SKM-1 treated with dmso at 0.1 percent for 144 hours (cell line): Measurements from ENCODE around the gene FLVCR1.

ENCODE experiments used
- DNase-seq: peaks from one replicate; lab custom pipeline; 2025; ENCODE audit not compliant: unreplicated experiment; lab: John Stamatoyannopoulos, UW

Gene FLVCR1

GRCh38 chr1:212915245-212916091 is 57.4 kb downstream of the FLVCR1 start:
- no peak for DNase-seq

GRCh38 chr1:212916481-212917133 is 58.5 kb downstream of the FLVCR1 start:
- DNase-seq = no peak

GRCh38 chr1:212917134-212917485 is 59.0 kb downstream of the FLVCR1 start:
- no peak for DNase-seq

DNA sequence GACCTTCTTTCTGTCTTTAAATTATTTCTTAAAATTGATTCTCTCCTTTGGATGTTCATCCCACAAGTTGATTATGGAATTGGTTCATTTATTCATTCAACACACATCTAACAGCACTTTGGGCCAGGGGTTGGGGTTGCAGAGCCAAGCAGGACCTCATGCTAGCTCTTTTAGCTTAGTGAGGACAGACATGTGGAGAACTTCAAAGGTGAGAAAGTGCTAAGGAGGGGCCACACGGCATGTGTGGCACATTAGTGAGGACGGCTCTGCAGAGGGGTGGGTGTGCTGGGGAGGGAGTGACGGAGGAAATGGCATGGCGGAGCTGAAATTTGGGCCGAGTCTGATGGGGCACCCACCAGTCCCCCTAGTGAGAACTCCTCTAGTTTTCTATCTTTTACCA is 59.8 kb downstream of the FLVCR1 start:
- DNase-seq = no peak

GRCh38 chr1:212918824-212919223 is 60.7 kb downstream of the FLVCR1 start:
- DNase-seq = no peak

DNA sequence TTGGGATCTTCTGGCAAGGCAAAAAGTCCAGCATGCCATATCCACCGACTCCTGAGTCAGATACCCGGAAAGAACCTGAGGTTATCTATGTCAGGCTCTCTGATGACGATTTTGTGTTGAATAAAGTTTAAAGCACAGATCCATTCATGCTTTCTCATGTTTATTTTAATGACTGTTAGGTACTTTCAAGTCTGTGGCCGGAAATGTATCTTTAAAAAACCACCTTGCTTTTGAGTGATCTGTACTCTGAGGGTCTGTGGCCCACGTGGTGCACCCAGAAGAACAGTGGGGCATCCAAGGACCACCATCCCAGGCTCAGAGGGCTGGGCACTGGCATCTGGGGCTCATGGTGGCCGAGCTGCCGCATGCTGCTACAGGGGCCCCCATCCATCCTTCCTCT is 62.2 kb downstream of the FLVCR1 start:
- DNase-seq = no peak

DNA sequence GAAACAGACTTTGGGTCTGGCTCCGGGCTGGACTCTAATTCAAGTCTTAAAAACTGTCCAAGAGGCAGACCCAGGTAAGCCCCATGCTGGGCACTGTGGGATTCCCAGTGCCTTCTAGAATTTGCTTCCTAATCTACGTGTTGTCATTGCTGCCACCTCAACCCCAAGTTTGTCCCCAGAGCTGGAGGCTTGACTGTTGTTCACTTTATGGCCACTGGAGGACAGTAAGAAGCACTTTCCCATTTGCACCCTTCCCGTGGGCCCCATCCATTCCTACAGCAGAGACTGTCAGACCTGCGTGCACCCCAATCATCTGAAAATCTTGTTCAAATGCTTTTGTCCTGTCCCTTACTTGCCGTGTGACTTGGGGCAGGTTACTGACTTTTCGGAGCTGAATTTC is 62.8 kb downstream of the FLVCR1 start:
- peak; percentile 24 for DNase-seq

- no peak for DNase-seq
Observed at GRCh38 chr1:212922016-212922415, 63.9 kb downstream of the FLVCR1 start.

GRCh38 chr1:212926372-212926771 is 68.3 kb downstream of the FLVCR1 start:
- DNase-seq = no peak

- no peak for DNase-seq
Observed at GRCh38 chr1:212928323-212929291, 70.5 kb downstream of the FLVCR1 start.

- DNase-seq = no peak
Observed at GRCh38 chr1:212930986-212931678, 73.1 kb downstream of the FLVCR1 start.

DNA sequence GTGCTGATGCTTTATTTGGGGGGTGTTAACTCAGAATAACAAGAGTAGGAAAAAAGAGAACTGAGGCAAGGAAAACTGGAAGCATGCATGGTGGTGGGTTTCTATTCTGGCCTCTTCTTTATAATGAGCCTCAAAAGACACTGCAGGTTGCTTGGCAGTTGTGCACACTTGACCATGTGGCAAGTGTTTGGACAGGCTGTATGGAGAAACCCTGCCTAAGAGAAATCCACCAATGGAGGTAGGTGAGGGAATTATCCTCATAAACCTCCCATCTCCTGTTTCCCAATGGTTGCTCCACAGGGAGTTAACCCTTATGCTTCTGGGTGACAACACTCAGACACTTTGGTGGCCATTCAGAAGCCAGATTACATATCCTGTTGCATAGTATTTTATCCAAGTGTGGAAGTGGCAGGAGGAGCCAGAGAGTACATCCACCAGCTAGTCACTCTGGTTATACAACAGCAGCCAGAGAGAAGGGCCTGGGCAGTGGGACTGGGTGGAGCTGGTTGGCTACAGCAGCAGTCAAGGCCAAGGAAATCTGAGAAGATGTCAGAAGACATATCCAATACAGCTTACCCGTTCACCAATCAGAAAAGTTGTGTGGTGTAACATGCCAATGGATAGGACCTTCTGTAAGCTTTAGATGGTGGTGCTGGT is 75.9 kb downstream of the FLVCR1 start:
- DNase-seq = no peak

DNA sequence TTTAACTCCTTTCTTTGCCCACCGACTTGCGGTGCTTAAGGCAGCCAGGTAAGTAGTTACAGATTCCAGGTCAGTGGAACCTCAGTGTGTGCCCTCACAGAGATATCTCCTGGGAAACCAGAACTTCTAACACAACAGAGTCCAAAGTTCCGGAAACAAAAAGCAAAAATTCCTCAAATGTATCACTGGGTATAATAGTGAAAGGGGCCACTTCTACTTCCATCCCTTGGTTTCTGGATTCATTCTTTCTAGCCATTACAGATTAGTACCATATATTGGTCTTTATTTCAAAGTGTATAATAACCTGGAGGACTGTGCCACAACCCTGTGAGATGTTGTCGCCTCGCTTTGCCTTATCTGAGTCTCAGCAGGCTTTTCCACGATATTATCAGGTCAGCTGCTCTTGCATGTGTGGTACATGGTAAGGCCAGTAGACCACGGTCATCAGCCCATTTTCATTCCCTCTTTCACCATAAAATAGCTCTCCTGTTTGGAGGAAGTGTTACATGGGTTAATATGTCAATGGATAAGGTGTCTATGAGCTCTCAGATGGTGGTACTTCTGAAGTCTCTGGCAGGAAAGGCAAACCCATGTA is 77.4 kb downstream of the FLVCR1 start:
- DNase-seq = no peak

DNA sequence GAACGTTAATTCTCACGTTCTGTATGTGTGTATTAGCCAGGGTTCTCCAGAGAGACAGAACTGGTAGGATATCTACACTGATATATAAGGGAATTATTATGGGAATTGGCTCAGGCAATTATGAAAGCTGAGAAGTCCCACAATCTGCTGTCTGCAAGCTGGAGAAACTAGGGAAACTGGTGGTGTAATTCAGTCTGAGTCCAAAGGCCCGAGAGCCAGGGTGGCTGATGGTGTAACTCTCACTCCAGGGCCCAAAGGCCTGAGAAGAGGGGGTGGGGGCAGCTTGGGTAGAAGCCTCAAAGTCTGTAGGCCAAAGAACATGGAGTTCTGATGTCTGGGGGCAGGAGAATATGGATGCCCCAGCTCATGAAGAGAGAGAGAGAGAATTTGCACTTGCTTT is 79.0 kb downstream of the FLVCR1 start:
- no peak for DNase-seq

DNA sequence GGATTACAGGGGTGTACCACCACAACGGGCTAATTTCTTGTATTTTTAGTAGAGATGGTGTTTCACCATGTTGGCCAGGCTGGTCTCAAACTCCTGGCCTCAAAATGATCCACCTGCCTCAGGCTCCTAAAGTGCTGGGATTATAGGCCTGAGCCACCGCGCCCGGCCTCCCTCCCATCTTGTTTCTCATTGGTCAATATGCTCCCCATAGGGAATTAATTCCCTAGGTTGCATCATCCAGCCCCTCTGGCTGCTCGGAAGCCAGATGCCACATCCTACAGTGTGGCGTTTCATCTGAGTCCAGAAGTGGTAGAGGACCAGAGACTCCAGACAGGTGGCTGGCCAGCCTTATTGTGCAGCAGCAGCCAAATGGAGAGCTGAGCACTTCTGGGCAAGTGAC is 80.8 kb downstream of the FLVCR1 start:
- DNase-seq = no peak

GRCh38 chr1:212941452-212941851 is 83.4 kb downstream of the FLVCR1 start:
- no peak for DNase-seq

- no peak for DNase-seq
Observed at GRCh38 chr1:212942679-212943392, 84.8 kb downstream of the FLVCR1 start.

- no peak for DNase-seq
Observed at GRCh38 chr1:212943393-212943710, 85.3 kb downstream of the FLVCR1 start.

- peak; percentile 43 for DNase-seq
Observed at GRCh38 chr1:212944229-212944901, 86.3 kb downstream of the FLVCR1 start.
